ENCODE results near the gene CHIA. TPM values are rescaled to one million over a fixed set of nuclear protein-coding genes. Genes with fewer than 3 reads are reported as not detected.

Gene CHIA
- polyA plus RNA-seq, 1 of the 3 experiments (the other 2 are of a cell fraction) = not detected

DNA sequence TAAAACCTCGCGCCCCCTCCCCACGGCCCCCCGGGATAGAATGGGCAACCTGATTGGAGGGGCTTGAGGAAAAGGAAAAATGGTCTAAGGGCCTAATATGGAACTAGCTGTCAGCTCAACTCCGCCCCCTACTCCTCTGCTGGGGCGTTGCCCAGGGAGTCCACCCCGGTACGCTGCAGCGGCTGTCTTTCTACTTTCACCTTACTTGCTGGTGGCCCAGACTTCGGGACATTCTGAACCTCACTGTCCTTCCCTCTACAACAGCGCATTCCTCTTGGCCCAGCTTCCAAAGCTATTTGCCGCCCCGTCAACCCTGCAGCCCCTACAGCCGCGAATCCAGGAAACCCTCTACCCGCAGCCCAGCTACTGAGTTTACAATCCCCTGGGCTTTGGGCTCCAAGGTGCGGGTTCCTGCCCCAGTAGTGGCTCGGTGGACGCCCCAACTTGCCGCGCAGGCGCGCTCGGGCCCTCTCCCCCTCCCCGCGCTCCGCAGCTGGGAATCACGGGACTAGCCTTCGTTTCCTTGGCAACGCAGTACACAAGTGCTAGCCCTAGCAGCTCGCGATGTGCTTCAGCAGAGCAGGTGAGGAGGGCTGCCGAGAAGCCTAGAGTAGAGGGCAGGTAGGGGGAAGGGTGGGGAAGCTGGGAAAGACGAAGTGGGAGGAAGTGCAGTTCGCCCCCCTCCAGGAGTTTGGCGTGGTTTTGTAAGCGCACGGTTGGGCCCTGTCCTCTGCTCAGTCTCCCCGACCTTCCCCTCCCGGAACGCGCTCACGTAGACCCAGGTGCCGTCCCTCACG is 55.6 kb downstream of the CHIA start (continued):
- TF ChIP-seq SMC3 (IDR thresholded peaks at IDR 0.05; ENCODE audit: low read depth, low read length) (no peak), NRF1 (IDR thresholded peaks at IDR 0.05; ENCODE audit: low read depth, low read length) (peak; percentile 67), POLR2AphosphoS5 (IDR thresholded peaks at IDR 0.05; ENCODE audit: low read depth, low read length) (peak; percentile 16; the same call in 1 of the 2 replicates), TCF12 (IDR thresholded peaks at IDR 0.05) (no peak), RCOR1 (IDR thresholded peaks at IDR 0.05; ENCODE audit: low read length) (no peak), RFX5 (IDR thresholded peaks at IDR 0.05; ENCODE audit: low read length) (no peak), MEF2A (IDR thresholded peaks at IDR 0.05; ENCODE audit: borderline replicate concordance, low read depth) (no peak), GABPA (IDR thresholded peaks at IDR 0.05; ENCODE audit: low read depth) (no peak), RAD21 (IDR thresholded peaks at IDR 0.05; ENCODE audit: low read length) (no peak), MXI1 (IDR thresholded peaks at IDR 0.05; ENCODE audit: low read depth, low read length) (peak; percentile 70), FOSL2 (IDR thresholded peaks at IDR 0.05; ENCODE audit: borderline replicate concordance, low read depth) (no peak), SIN3A (IDR thresholded peaks at IDR 0.05; ENCODE audit: borderline replicate concordance, low read depth, low read length) (no peak), JUND (IDR thresholded peaks at IDR 0.05) (no peak), GATA2 (CRISPR knock-in tag; IDR thresholded peaks at IDR 0.05) (no peak)
- TF ChIP-seq, protein P1, sequence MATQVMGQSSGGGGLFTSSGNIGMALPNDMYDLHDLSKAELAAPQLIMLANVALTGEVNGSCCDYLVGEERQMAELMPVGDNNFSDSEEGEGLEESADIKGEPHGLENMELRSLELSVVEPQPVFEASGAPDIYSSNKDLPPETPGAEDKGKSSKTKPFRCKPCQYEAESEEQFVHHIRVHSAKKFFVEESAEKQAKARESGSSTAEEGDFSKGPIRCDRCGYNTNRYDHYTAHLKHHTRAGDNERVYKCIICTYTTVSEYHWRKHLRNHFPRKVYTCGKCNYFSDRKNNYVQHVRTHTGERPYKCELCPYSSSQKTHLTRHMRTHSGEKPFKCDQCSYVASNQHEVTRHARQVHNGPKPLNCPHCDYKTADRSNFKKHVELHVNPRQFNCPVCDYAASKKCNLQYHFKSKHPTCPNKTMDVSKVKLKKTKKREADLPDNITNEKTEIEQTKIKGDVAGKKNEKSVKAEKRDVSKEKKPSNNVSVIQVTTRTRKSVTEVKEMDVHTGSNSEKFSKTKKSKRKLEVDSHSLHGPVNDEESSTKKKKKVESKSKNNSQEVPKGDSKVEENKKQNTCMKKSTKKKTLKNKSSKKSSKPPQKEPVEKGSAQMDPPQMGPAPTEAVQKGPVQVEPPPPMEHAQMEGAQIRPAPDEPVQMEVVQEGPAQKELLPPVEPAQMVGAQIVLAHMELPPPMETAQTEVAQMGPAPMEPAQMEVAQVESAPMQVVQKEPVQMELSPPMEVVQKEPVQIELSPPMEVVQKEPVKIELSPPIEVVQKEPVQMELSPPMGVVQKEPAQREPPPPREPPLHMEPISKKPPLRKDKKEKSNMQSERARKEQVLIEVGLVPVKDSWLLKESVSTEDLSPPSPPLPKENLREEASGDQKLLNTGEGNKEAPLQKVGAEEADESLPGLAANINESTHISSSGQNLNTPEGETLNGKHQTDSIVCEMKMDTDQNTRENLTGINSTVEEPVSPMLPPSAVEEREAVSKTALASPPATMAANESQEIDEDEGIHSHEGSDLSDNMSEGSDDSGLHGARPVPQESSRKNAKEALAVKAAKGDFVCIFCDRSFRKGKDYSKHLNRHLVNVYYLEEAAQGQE (IDR thresholded peaks at IDR 0.05; ENCODE audit: low read depth, low read length) = no peak
- TF ChIP-seq, protein P2, sequence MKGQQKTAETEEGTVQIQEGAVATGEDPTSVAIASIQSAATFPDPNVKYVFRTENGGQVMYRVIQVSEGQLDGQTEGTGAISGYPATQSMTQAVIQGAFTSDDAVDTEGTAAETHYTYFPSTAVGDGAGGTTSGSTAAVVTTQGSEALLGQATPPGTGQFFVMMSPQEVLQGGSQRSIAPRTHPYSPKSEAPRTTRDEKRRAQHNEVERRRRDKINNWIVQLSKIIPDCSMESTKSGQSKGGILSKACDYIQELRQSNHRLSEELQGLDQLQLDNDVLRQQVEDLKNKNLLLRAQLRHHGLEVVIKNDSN (IDR thresholded peaks at IDR 0.05; ENCODE audit: borderline replicate concordance, low read depth) = peak; percentile 70; the same call in 1 of the 2 replicates
- TF ChIP-seq, protein P3, sequence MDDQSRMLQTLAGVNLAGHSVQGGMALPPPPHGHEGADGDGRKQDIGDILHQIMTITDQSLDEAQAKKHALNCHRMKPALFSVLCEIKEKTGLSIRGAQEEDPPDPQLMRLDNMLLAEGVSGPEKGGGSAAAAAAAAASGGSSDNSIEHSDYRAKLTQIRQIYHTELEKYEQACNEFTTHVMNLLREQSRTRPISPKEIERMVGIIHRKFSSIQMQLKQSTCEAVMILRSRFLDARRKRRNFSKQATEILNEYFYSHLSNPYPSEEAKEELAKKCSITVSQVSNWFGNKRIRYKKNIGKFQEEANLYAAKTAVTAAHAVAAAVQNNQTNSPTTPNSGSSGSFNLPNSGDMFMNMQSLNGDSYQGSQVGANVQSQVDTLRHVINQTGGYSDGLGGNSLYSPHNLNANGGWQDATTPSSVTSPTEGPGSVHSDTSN (IDR thresholded peaks at IDR 0.05) = no peak
- TF ChIP-seq, protein P4, sequence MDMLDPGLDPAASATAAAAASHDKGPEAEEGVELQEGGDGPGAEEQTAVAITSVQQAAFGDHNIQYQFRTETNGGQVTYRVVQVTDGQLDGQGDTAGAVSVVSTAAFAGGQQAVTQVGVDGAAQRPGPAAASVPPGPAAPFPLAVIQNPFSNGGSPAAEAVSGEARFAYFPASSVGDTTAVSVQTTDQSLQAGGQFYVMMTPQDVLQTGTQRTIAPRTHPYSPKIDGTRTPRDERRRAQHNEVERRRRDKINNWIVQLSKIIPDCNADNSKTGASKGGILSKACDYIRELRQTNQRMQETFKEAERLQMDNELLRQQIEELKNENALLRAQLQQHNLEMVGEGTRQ (IDR thresholded peaks at IDR 0.05; ENCODE audit: borderline replicate concordance, low read depth, low read length) = no peak

Measured in SK-N-SH (cell line).